GM23338 (cell line): ENCODE results near the gene PYCR2. TPM values are rescaled to one million over a fixed set of nuclear protein-coding genes. Genes with fewer than 3 reads are reported as not detected.

Experiments used
- ATAC-seq: fragments of 200-7000 bp; cut with Tn5 transposase; 3 replicates; pipeline ENCODE4 v1.9.1; 2020
- DNase-seq: peaks from one replicate; pipeline ENCODE4 v3.0.0-alpha.2; 2015; ENCODE audit warnings: low spot score
- H2AFZ ChIP-seq: fragments of 200-600 bp; sonication (generic); 2 replicates; pipeline ENCODE4 v1.8.0; 2016; ENCODE audit warnings: antibody characterized with exemption, mild to moderate bottlenecking, moderate library complexity
- H3F3A ChIP-seq: fragments of 200-600 bp; sonication (generic); replicated peaks from 2 replicates; pipeline ENCODE4 v1.8.0; 2017; ENCODE audit warnings: antibody characterized with exemption, mixed run types, low read depth
- H3K27ac ChIP-seq: fragments of 200-600 bp; sonication (generic); 2 replicates; pipeline ENCODE4 v1.6.1; 2016; ENCODE audit warnings: low read depth
- H3K27me3 ChIP-seq: fragments of 200-600 bp; sonication (generic); 2 replicates; pipeline ENCODE4 v1.8.0; 2016; ENCODE audit warnings: mild to moderate bottlenecking, mixed run types, moderate library complexity; ENCODE audit not compliant: insufficient read depth
- H3K36me3 ChIP-seq: fragments of 200-600 bp; sonication (generic); 2 replicates; pipeline ENCODE4 v1.8.0; 2016; ENCODE audit warnings: mild to moderate bottlenecking; ENCODE audit not compliant: insufficient read depth
- H3K4me1 ChIP-seq: fragments of 200-600 bp; sonication (generic); 2 replicates; pipeline ENCODE4 v1.8.0; 2016; ENCODE audit warnings: mild to moderate bottlenecking, moderate library complexity; ENCODE audit not compliant: insufficient read depth
- H3K4me2 ChIP-seq: fragments of 200-600 bp; sonication (generic); 2 replicates; pipeline ENCODE4 v1.7.1; 2017; ENCODE audit warnings: mixed run types
- H3K4me3 ChIP-seq: fragments of 200-600 bp; sonication (generic); 2 replicates; pipeline ENCODE4 v1.6.1; 2016; ENCODE audit warnings: mixed run types
- H3K79me2 ChIP-seq: fragments of 200-600 bp; sonication (generic); replicated peaks from 2 replicates; pipeline ENCODE4 v1.8.0; 2017; ENCODE audit warnings: mild to moderate bottlenecking; ENCODE audit not compliant: insufficient read depth
- H3K9me2 ChIP-seq: fragments of 200-600 bp; sonication (generic); 2 replicates; pipeline ENCODE4 v1.8.0; 2017; ENCODE audit not compliant: insufficient read depth
- H4K20me1 ChIP-seq: fragments of 200-600 bp; sonication (generic); replicated peaks from 2 replicates; pipeline ENCODE4 v1.8.0; 2017; ENCODE audit warnings: mild to moderate bottlenecking; ENCODE audit not compliant: insufficient read depth
- H3K27ac Mint-ChIP-seq: 2 replicates; pipeline ENCODE4 v1.8.0; 2020; ENCODE audit warnings: inconsistent platforms, mild to moderate bottlenecking, moderate library complexity, mixed read lengths
- H3K27me3 Mint-ChIP-seq: 3 replicates; pipeline ENCODE4 v1.8.0; 2022; ENCODE audit warnings: low read depth, mild to moderate bottlenecking, moderate library complexity, mixed read lengths, inconsistent platforms; ENCODE audit not compliant: insufficient read depth, poor library complexity
- H3K36me3 Mint-ChIP-seq: 3 replicates; pipeline ENCODE4 v1.8.0; 2021; ENCODE audit warnings: low read depth, mild to moderate bottlenecking, inconsistent platforms, moderate library complexity, mixed read lengths
- H3K4me1 Mint-ChIP-seq: 3 replicates; pipeline ENCODE4 v1.8.0; 2020; ENCODE audit warnings: mild to moderate bottlenecking, inconsistent platforms, mixed read lengths
- H3K4me3 Mint-ChIP-seq: 3 replicates; pipeline ENCODE4 v1.8.0; 2021; ENCODE audit warnings: moderate library complexity, mild to moderate bottlenecking, inconsistent platforms, mixed read lengths
- H3K9me3 Mint-ChIP-seq: 3 replicates; pipeline ENCODE4 v1.8.0; 2020; ENCODE audit warnings: moderate library complexity, mild to moderate bottlenecking, inconsistent platforms, mixed read lengths
- CREB1 ChIP-seq: fragments of 250-450 bp; sonication (Bioruptor Pico); IDR thresholded peaks from 2 replicates; pipeline ENCODE4 v1.5.0; 2020; ENCODE audit warnings: low read depth, mild to moderate bottlenecking, moderate library complexity
- ETS1 ChIP-seq: IDR thresholded peaks from 2 replicates; pipeline ENCODE4 v1.6.1; 2016; ENCODE audit warnings: antibody characterized with exemption
- EZH2 ChIP-seq: fragments of 200-600 bp; sonication (generic); IDR thresholded peaks from one replicate; pipeline ENCODE4 v1.8.0; 2017; ENCODE audit warnings: antibody characterized with exemption, mild to moderate bottlenecking, low read depth; ENCODE audit not compliant: unreplicated experiment
- JUNB ChIP-seq: IDR thresholded peaks from one replicate; pipeline ENCODE4 v1.6.1; 2016; ENCODE audit warnings: antibody characterized with exemption; ENCODE audit not compliant: unreplicated experiment
- NANOG ChIP-seq: IDR thresholded peaks from 2 replicates; pipeline ENCODE4 v1.6.1; 2016; ENCODE audit warnings: antibody characterized with exemption, borderline replicate concordance
- POLR2AphosphoS5 ChIP-seq: IDR thresholded peaks from 2 replicates; pipeline ENCODE4 v1.6.1; 2016; ENCODE audit warnings: antibody characterized with exemption, low read depth
- STAT1 ChIP-seq: IDR thresholded peaks from one replicate; pipeline ENCODE4 v1.6.1; 2016; ENCODE audit warnings: antibody characterized with exemption; ENCODE audit not compliant: unreplicated experiment
- ZNF114 ChIP-seq: fragments of 250-450 bp; sonication (Bioruptor Pico); IDR thresholded peaks from 2 replicates; pipeline ENCODE4 v1.5.0; 2020; ENCODE audit warnings: mild to moderate bottlenecking, moderate library complexity
- ZNF331 ChIP-seq: fragments of 250-450 bp; sonication (Bioruptor Pico); IDR thresholded peaks from 2 replicates; pipeline ENCODE4 v1.5.0; 2020; ENCODE audit warnings: low read depth, mild to moderate bottlenecking, moderate library complexity
- ZNF462 ChIP-seq: fragments of 250-450 bp; sonication (Bioruptor Pico); IDR thresholded peaks from 2 replicates; pipeline ENCODE4 v1.5.0; 2020; ENCODE audit warnings: mild to moderate bottlenecking, moderate library complexity
- polyA plus RNA-seq: library from polyadenylated mRNA; unstranded; fragments of >200 nt; fragmentation: Nextera tagmentation; extraction: Ambion mirVana; gene quantifications from 2 replicates; pipeline ENCODE4 v1.2.1, GENCODE V29; 2016
- total RNA-seq: library from RNA; depleted of rRNA; stranded (reverse); fragments of >200 nt; shearing (Covaris generic); gene quantifications from 2 replicates; pipeline ENCODE4 v1.2.3, GENCODE V29; 2014
- TF ChIP-seq, protein P1 (sequence below), 2 experiments: fragments of 200-600 bp in 1 of 2; sonication (generic) in 1 of 2; conservative IDR thresholded peaks; 2 replicates each; pipeline versions ENCODE4 v1.5.1 to v1.6.1; 2016 to 2017; ENCODE audit warnings: antibody characterized with exemption in 2 of 2, low read depth in 2 of 2, mild to moderate bottlenecking in 2 of 2, moderate library complexity in 1 of 2
- TF ChIP-seq, protein P2 (sequence below): IDR thresholded peaks from one replicate; pipeline ENCODE4 v1.6.1; 2018; ENCODE audit warnings: antibody characterized with exemption; ENCODE audit not compliant: unreplicated experiment

PYCR2 gene
- total and polyA plus RNA-seq, 2 experiments from 2014 or later = 89.1 to 109 TPM

DNA sequence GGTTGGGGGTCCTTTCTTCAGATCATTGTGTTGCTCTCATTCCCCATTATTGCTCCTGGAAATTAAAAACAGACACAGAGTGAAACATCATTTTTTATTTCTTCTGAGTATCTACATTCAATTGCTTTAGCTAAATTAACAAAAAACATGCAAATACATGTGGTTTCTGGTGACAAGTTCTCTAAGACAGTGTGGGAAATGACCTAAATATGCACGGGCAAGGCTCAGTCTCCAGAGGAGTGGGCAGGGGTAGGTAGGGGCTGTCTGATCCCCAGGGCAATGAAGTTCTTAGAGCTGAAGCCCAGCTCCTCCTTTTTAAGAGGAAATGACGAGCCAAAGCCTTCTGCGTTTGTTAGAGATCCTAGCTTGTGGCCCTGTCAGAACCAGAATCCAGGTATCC is 12.5 kb upstream of the PYCR2 start:
- no peaks in the 10 kb centered on the region for H3K9me2 ChIP-seq
- DNase-seq = no peak
- H3K4me2 ChIP-seq = no peak overlapping the region
- Mint-ChIP-seq H3K36me3 (no peaks in the 10 kb centered on the region; the same call in 2 of the 3 replicates), H3K27ac (no peak overlapping the region), H3K9me3 (no peaks in the 10 kb centered on the region), H3K4me1 (peaks cover 12% of the 10 kb centered on the region), H3K4me3 (no peak overlapping the region), H3K27me3 (peaks cover 12% of the 10 kb centered on the region)
- peaks cover 3% of the 10 kb centered on the region for H3K4me1 ChIP-seq
- no peaks in the 10 kb centered on the region for H3K27me3 ChIP-seq
- TF ChIP-seq, protein P1, sequence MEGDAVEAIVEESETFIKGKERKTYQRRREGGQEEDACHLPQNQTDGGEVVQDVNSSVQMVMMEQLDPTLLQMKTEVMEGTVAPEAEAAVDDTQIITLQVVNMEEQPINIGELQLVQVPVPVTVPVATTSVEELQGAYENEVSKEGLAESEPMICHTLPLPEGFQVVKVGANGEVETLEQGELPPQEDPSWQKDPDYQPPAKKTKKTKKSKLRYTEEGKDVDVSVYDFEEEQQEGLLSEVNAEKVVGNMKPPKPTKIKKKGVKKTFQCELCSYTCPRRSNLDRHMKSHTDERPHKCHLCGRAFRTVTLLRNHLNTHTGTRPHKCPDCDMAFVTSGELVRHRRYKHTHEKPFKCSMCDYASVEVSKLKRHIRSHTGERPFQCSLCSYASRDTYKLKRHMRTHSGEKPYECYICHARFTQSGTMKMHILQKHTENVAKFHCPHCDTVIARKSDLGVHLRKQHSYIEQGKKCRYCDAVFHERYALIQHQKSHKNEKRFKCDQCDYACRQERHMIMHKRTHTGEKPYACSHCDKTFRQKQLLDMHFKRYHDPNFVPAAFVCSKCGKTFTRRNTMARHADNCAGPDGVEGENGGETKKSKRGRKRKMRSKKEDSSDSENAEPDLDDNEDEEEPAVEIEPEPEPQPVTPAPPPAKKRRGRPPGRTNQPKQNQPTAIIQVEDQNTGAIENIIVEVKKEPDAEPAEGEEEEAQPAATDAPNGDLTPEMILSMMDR (conservative IDR thresholded peaks at IDR 0.05; ENCODE audit: low read depth in 2 of 2) = no peak
- TF ChIP-seq ZNF114 (CRISPR knock-in tag) = no peak
- TF ChIP-seq POLR2AphosphoS5 = no peak
- TF ChIP-seq EZH2 = no peak
- TF ChIP-seq ETS1 = no peak
- no peak for TF ChIP-seq CREB1 (CRISPR knock-in tag)
- TF ChIP-seq JUNB = no peak
- TF ChIP-seq, protein P2, sequence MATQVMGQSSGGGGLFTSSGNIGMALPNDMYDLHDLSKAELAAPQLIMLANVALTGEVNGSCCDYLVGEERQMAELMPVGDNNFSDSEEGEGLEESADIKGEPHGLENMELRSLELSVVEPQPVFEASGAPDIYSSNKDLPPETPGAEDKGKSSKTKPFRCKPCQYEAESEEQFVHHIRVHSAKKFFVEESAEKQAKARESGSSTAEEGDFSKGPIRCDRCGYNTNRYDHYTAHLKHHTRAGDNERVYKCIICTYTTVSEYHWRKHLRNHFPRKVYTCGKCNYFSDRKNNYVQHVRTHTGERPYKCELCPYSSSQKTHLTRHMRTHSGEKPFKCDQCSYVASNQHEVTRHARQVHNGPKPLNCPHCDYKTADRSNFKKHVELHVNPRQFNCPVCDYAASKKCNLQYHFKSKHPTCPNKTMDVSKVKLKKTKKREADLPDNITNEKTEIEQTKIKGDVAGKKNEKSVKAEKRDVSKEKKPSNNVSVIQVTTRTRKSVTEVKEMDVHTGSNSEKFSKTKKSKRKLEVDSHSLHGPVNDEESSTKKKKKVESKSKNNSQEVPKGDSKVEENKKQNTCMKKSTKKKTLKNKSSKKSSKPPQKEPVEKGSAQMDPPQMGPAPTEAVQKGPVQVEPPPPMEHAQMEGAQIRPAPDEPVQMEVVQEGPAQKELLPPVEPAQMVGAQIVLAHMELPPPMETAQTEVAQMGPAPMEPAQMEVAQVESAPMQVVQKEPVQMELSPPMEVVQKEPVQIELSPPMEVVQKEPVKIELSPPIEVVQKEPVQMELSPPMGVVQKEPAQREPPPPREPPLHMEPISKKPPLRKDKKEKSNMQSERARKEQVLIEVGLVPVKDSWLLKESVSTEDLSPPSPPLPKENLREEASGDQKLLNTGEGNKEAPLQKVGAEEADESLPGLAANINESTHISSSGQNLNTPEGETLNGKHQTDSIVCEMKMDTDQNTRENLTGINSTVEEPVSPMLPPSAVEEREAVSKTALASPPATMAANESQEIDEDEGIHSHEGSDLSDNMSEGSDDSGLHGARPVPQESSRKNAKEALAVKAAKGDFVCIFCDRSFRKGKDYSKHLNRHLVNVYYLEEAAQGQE = no peak
- TF ChIP-seq STAT1 = no peak
- TF ChIP-seq NANOG = no peak
- no peak for TF ChIP-seq ZNF462 (CRISPR knock-in tag)
- TF ChIP-seq ZNF331 (CRISPR knock-in tag) = no peak
- no peak overlapping the region for H3K4me3 ChIP-seq
- peaks cover 5% of the 10 kb centered on the region; the same call in 1 of the 2 replicates for H3F3A ChIP-seq
- H2AFZ ChIP-seq = no peak overlapping the region
- H4K20me1 ChIP-seq = no peaks in the 10 kb centered on the region
- H3K36me3 ChIP-seq = no peaks in the 10 kb centered on the region
- no peak overlapping the region for H3K27ac ChIP-seq
- ATAC-seq = no peak
- peaks cover 8% of the 10 kb centered on the region; the same call in 1 of the 2 replicates for H3K79me2 ChIP-seq
